HG03575 (cell line): ENCODE results near the gene VAMP1.
"Not testable (repeated sequence)": the region's sequence is repeated elsewhere in the genome, so short reads cannot be mapped to it uniquely, and the experiment has no call there.

Source experiments
- ATAC-seq: cut with Tn5 transposase; IDR thresholded peaks from one replicate; pipeline ENCODE4 v1.9.1; 2021; ENCODE audit not compliant: unreplicated experiment, insufficient number of reproducible peaks, low FRiP score; ENCODE audit errors: extremely low read depth

VAMP1 gene

GRCh38 chr12:6432991-6433390 is 37.5 kb downstream of the VAMP1 start:
- ATAC-seq = no peak

GRCh38 chr12:6430124-6430989 is 40.1 kb downstream of the VAMP1 start:
- ATAC-seq = no peak

- ATAC-seq = no peak
Observed at GRCh38 chr12:6428326-6428725, 42.2 kb downstream of the VAMP1 start.

GRCh38 chr12:6427796-6428195 is 42.7 kb downstream of the VAMP1 start:
- not testable (repeated sequence) for ATAC-seq

- ATAC-seq = no peak
Observed at GRCh38 chr12:6426882-6427671, 43.4 kb downstream of the VAMP1 start.

- no peak for ATAC-seq
Observed at GRCh38 chr12:6425590-6426531, 44.6 kb downstream of the VAMP1 start.

GRCh38 chr12:6424866-6425265 is 45.6 kb downstream of the VAMP1 start:
- ATAC-seq = no peak

GRCh38 chr12:6424008-6424347 is 46.5 kb downstream of the VAMP1 start:
- no peak for ATAC-seq

GRCh38 chr12:6423267-6424007 is 47.0 kb downstream of the VAMP1 start:
- ATAC-seq = no peak

GRCh38 chr12:6420364-6420763 is 50.1 kb downstream of the VAMP1 start:
- no peak for ATAC-seq

GRCh38 chr12:6418796-6419195 is 51.7 kb downstream of the VAMP1 start:
- ATAC-seq = no peak

- ATAC-seq = no peak
Observed at GRCh38 chr12:6416596-6416995, 53.9 kb downstream of the VAMP1 start.
